Measurements from ENCODE around the gene RAB19.

Gene RAB19

GRCh38 chr7:140421521-140421920 is 17.7 kb downstream of the RAB19 start:
- H3K9ac ChIP-seq (ENCODE audit: low read depth, low read length), result no peak overlapping the region
- H3K9me3 ChIP-seq (ENCODE audit: insufficient read depth, low read length, severe bottlenecking), result no peaks in the 10 kb centered on the region
- TF ChIP-seq, protein P1, sequence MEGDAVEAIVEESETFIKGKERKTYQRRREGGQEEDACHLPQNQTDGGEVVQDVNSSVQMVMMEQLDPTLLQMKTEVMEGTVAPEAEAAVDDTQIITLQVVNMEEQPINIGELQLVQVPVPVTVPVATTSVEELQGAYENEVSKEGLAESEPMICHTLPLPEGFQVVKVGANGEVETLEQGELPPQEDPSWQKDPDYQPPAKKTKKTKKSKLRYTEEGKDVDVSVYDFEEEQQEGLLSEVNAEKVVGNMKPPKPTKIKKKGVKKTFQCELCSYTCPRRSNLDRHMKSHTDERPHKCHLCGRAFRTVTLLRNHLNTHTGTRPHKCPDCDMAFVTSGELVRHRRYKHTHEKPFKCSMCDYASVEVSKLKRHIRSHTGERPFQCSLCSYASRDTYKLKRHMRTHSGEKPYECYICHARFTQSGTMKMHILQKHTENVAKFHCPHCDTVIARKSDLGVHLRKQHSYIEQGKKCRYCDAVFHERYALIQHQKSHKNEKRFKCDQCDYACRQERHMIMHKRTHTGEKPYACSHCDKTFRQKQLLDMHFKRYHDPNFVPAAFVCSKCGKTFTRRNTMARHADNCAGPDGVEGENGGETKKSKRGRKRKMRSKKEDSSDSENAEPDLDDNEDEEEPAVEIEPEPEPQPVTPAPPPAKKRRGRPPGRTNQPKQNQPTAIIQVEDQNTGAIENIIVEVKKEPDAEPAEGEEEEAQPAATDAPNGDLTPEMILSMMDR (IDR thresholded peaks at IDR 0.05; ENCODE audit: borderline replicate concordance, extremely low read depth, low read length, poor library complexity, severe bottlenecking), result no peak
- no peak for TF ChIP-seq EZH2 (IDR thresholded peaks at IDR 0.05; ENCODE audit: borderline replicate concordance, low read depth, low read length, severe bottlenecking)
- no peak overlapping the region for H2AFZ ChIP-seq (ENCODE audit: low read depth, low read length)
- DNase-seq (no peak), ATAC-seq (ENCODE audit: insufficient read depth, low read depth) (no peak)
- no peak overlapping the region for H3K27ac ChIP-seq (ENCODE audit: low read length)
- H3K79me2 ChIP-seq (ENCODE audit: insufficient read depth, low read length), result no peaks in the 10 kb centered on the region
- H3K36me3 ChIP-seq (ENCODE audit: insufficient read depth, low read length), result no peaks in the 10 kb centered on the region
- H4K20me1 ChIP-seq (ENCODE audit: insufficient read depth, low read length), result no peaks in the 10 kb centered on the region
- no peak overlapping the region for H3K4me3 ChIP-seq (ENCODE audit: low read depth in 1 of 2, low read length in 2 of 2)
- no peak overlapping the region for H3K4me2 ChIP-seq (ENCODE audit: insufficient read depth, low read length)
- peaks cover 12% of the 10 kb centered on the region for H3K4me1 ChIP-seq (ENCODE audit: insufficient read depth, low read length)
- H3K27me3 ChIP-seq (ENCODE audit: insufficient read depth, low read length, poor library complexity), result no peaks in the 10 kb centered on the region

- no peak overlapping the region for H3K4me2 ChIP-seq (ENCODE audit: insufficient read depth, low read length)
- H4K20me1 ChIP-seq (ENCODE audit: insufficient read depth, low read length), result no peaks in the 10 kb centered on the region
- no peak overlapping the region for H3K9ac ChIP-seq (ENCODE audit: low read depth, low read length)
- ATAC-seq (ENCODE audit: insufficient read depth, low read depth) (no peak), DNase-seq (no peak)
- no peak overlapping the region for H3K27ac ChIP-seq (ENCODE audit: low read length)
- H3K9me3 ChIP-seq (ENCODE audit: insufficient read depth, low read length, severe bottlenecking), result no peaks in the 10 kb centered on the region
- H3K79me2 ChIP-seq (ENCODE audit: insufficient read depth, low read length), result no peaks in the 10 kb centered on the region
- H3K4me3 ChIP-seq (ENCODE audit: low read depth in 1 of 2, low read length in 2 of 2), result no peak overlapping the region
- no peaks in the 10 kb centered on the region for H3K36me3 ChIP-seq (ENCODE audit: insufficient read depth, low read length)
- TF ChIP-seq, protein P1 (IDR thresholded peaks at IDR 0.05; ENCODE audit: borderline replicate concordance, extremely low read depth, low read length, poor library complexity, severe bottlenecking), result no peak
- TF ChIP-seq EZH2 (IDR thresholded peaks at IDR 0.05; ENCODE audit: borderline replicate concordance, low read depth, low read length, severe bottlenecking), result no peak
- H2AFZ ChIP-seq (ENCODE audit: low read depth, low read length), result no peak overlapping the region
- H3K4me1 ChIP-seq (ENCODE audit: insufficient read depth, low read length), result no peaks in the 10 kb centered on the region
- no peaks in the 10 kb centered on the region for H3K27me3 ChIP-seq (ENCODE audit: insufficient read depth, low read length, poor library complexity)
Measured at GRCh38 chr7:140423501-140423900, 19.6 kb downstream of the RAB19 start.

- no peak for ATAC-seq (ENCODE audit: insufficient read depth, low read depth)
- no peak overlapping the region for H3K4me3 ChIP-seq (ENCODE audit: low read depth in 1 of 2, low read length in 2 of 2)
- H3K4me1 ChIP-seq (ENCODE audit: insufficient read depth, low read length), result no peaks in the 10 kb centered on the region
- no peak overlapping the region for H3K27ac ChIP-seq (ENCODE audit: low read length)
- no peaks in the 10 kb centered on the region for H4K20me1 ChIP-seq (ENCODE audit: insufficient read depth, low read length)
- H3K79me2 ChIP-seq (ENCODE audit: insufficient read depth, low read length), result no peaks in the 10 kb centered on the region
- no peak overlapping the region for H2AFZ ChIP-seq (ENCODE audit: low read depth, low read length)
- no peak for TF ChIP-seq EZH2 (IDR thresholded peaks at IDR 0.05; ENCODE audit: borderline replicate concordance, low read depth, low read length, severe bottlenecking)
- TF ChIP-seq, protein P1 (IDR thresholded peaks at IDR 0.05; ENCODE audit: borderline replicate concordance, extremely low read depth, low read length, poor library complexity, severe bottlenecking), result no peak
- H3K9ac ChIP-seq (ENCODE audit: low read depth, low read length), result no peak overlapping the region
- no peak for DNase-seq
- H3K4me2 ChIP-seq (ENCODE audit: insufficient read depth, low read length), result no peak overlapping the region
- no peaks in the 10 kb centered on the region for H3K9me3 ChIP-seq (ENCODE audit: insufficient read depth, low read length, severe bottlenecking)
- no peaks in the 10 kb centered on the region for H3K36me3 ChIP-seq (ENCODE audit: insufficient read depth, low read length)
- no peaks in the 10 kb centered on the region for H3K27me3 ChIP-seq (ENCODE audit: insufficient read depth, low read length, poor library complexity)
Measured at GRCh38 chr7:140425718-140426117, 21.9 kb downstream of the RAB19 start.

- Histone ChIP-seq H3K27me3 (ENCODE audit: insufficient read depth, low read length, poor library complexity) (no peaks in the 10 kb centered on the region), H3K4me2 (ENCODE audit: insufficient read depth, low read length) (no peak overlapping the region), H3K27ac (ENCODE audit: low read length) (no peak overlapping the region), H3K79me2 (ENCODE audit: insufficient read depth, low read length) (no peaks in the 10 kb centered on the region), H3K4me1 (ENCODE audit: insufficient read depth, low read length) (no peaks in the 10 kb centered on the region), H3K9ac (ENCODE audit: low read depth, low read length) (no peak overlapping the region), H2AFZ (ENCODE audit: low read depth, low read length) (no peak overlapping the region; the same call in 1 of the 2 replicates), H4K20me1 (ENCODE audit: insufficient read depth, low read length) (no peaks in the 10 kb centered on the region), H3K9me3 (ENCODE audit: insufficient read depth, low read length, severe bottlenecking) (no peaks in the 10 kb centered on the region), H3K4me3 (ENCODE audit: low read depth in 1 of 2, low read length in 2 of 2) (no peak overlapping the region), H3K36me3 (ENCODE audit: insufficient read depth, low read length) (no peaks in the 10 kb centered on the region)
- no peak for DNase-seq
- no peak for ATAC-seq (ENCODE audit: insufficient read depth, low read depth)
- TF ChIP-seq, protein P1 (IDR thresholded peaks at IDR 0.05; ENCODE audit: borderline replicate concordance, extremely low read depth, low read length, poor library complexity, severe bottlenecking), result no peak
- TF ChIP-seq EZH2 (IDR thresholded peaks at IDR 0.05; ENCODE audit: borderline replicate concordance, low read depth, low read length, severe bottlenecking), result no peak
Measured at GRCh38 chr7:140426130-140426529, 22.3 kb downstream of the RAB19 start.
